Measurements from ENCODE around the gene TMEM212.

DNA sequence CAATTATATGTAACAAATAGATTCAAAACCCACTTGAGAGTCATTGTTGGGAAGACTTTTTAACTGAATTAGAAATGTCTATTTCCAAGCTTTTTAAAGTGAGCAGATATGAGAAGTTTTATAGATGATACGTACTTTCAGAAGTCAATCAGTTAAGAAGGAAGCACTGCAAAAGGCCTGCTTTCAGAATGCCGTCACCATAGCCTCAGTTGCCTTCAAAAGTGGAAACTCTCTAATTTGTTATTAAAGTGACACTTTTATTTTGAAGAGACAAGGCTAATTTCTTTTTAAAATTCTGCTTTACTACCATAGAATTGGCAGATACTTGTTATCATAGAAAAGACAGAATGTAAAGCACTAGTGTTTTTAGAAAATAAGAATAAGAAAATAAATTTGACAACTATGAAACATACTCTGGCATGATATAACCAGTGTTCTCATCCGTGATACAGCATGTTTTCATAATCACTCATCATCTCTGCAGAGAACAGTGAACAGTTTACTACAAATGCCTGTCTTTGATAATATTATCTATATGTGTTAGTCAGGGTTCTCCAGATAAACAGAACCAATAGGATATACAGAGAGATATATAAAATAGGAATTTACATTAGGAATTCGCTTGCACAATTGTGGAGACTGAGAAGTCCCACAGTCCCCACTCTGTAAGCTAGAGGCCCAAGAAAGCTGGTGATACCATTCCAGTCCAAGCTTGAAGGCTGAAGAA is 25.9 kb upstream of the TMEM212 start:
- TF ChIP-seq POLR2A (IDR thresholded peaks at IDR 0.05), result no peak
- TF ChIP-seq, protein P1, sequence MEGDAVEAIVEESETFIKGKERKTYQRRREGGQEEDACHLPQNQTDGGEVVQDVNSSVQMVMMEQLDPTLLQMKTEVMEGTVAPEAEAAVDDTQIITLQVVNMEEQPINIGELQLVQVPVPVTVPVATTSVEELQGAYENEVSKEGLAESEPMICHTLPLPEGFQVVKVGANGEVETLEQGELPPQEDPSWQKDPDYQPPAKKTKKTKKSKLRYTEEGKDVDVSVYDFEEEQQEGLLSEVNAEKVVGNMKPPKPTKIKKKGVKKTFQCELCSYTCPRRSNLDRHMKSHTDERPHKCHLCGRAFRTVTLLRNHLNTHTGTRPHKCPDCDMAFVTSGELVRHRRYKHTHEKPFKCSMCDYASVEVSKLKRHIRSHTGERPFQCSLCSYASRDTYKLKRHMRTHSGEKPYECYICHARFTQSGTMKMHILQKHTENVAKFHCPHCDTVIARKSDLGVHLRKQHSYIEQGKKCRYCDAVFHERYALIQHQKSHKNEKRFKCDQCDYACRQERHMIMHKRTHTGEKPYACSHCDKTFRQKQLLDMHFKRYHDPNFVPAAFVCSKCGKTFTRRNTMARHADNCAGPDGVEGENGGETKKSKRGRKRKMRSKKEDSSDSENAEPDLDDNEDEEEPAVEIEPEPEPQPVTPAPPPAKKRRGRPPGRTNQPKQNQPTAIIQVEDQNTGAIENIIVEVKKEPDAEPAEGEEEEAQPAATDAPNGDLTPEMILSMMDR (IDR thresholded peaks at IDR 0.05), result no peak
